Muscle of back (tissue), 13 donors: ENCODE data around the gene ZNF98. TPM values are rescaled to one million over a fixed set of nuclear protein-coding genes. Genes with fewer than 3 reads are reported as not detected.
A peak's percentile ranks its signal among the peaks of the same experiment; 100 is the strongest.

Experiments
- DNase-seq, 3 donors: peaks; one replicate each; pipeline versions ENCODE4 v3.0.0 to v3.0.0-alpha.2; 2013
- long read RNA-seq, 9 donors: transcript quantifications; one replicate each; lab custom pipeline, GENCODE V29; 2026
- polyA plus RNA-seq, 10 donors: library from polyadenylated mRNA; unstranded; fragments of 120-200 nt; gene quantifications; one replicate each; pipeline ENCODE4 v1.2.1, GENCODE V29; 2013; ENCODE audit not compliant: insufficient read length in 10 of 10

The ZNF98 gene
- 1 to 10 TPM in 8 of 10 donors, under 1 TPM in 2; 0.45 to 3.4 (median 1.7) TPM for polyA plus RNA-seq
- long read RNA-seq, donor 1 = 0 reads
- long read RNA-seq, donor 2 = 0 reads
- long read RNA-seq, donor 3 = 0 reads
- long read RNA-seq, donor 4 = 0 reads
- long read RNA-seq, donor 5, partial matches to known transcripts = 0 of 1 reads
- long read RNA-seq, donor 5, other reads (novel, unspliced or antisense) = 0 of 1 reads
- long read RNA-seq, donor 6 = 0 reads
- long read RNA-seq, donor 7 = 0 reads
- long read RNA-seq, donor 8 = 0 reads
- long read RNA-seq, donor 9 = 0 reads

GRCh38 chr19:22422211-22422610 lies at the start of gene ZNF98:
Gene ZNF98 (minus strand): TSS chr19:22422346. CDS start chr19:22422224, 122 bp downstream.
- DNase-seq = peak; percentile 2 to 72 (median 30)

- DNase-seq = no peak
Measured at GRCh38 chr19:22446605-22447004, 24.5 kb upstream of the ZNF98 start.

- no peak for DNase-seq
Measured at GRCh38 chr19:22438011-22438410, 15.9 kb upstream of the ZNF98 start.

- DNase-seq = no peak
Measured at GRCh38 chr19:22427960-22428913, 6.1 kb upstream of the ZNF98 start.

GRCh38 chr19:22427547-22427946 lies 5.4 kb upstream of the ZNF98 start:
- DNase-seq = no peak

- no peak for DNase-seq
Measured at GRCh38 chr19:22426901-22427300, 4.8 kb upstream of the ZNF98 start.

- DNase-seq = peak in 1 of 3 donors; percentile 7
Measured at GRCh38 chr19:22421797-22422196, 349 bp downstream of the ZNF98 start.

- no peak for DNase-seq
Measured at GRCh38 chr19:22354665-22355064, 67.5 kb downstream of the ZNF98 start.

Other genes with a start within 250 kb of the ZNF98 start
- under 1 TPM in 8 of 10 donors, not detected in 2; 0.16 to 0.51 (median 0.29) TPM for gene ZNF676, start 225.4 kb downstream of the ZNF98 start, polyA plus RNA-seq
- under 1 TPM in 8 of 10 donors, not detected in 2; 0.08 to 0.16 (median 0.12) TPM for gene ZNF729, start 135.9 kb downstream of the ZNF98 start, polyA plus RNA-seq
- 1 to 10 TPM in 7 of 10 donors, under 1 TPM in 3; 0.87 to 1.9 (median 1.1) TPM for gene ZNF492, start 212.0 kb upstream of the ZNF98 start, polyA plus RNA-seq